ENCODE data around the gene RCC1. TPM values are rescaled to one million over a fixed set of nuclear protein-coding genes. Genes with fewer than 3 reads are reported as not detected.
"Not testable (repeated sequence)": the region's sequence is repeated elsewhere in the genome, so short reads cannot be mapped to it uniquely, and the experiment has no call there.

The RCC1 gene
- total and polyA plus RNA-seq, 2 donors (not counting 1 experiment from before 2014, with no cell fraction given): 16.4 to 63.6 TPM

GRCh38 chr1:28470146-28470545, 35.7 kb upstream of the RCC1 start:
- Histone ChIP-seq H3K79me2 (ENCODE audit: control insufficient read depth, insufficient read depth, low read length) (no peaks in the 10 kb centered on the region), H3K4me2 (ENCODE audit: extremely low read depth, insufficient read depth, low read length) (no peak overlapping the region), H3K27me3 (ENCODE audit: control insufficient read depth, insufficient read depth, low read length) (no peaks in the 10 kb centered on the region), H3K36me3 (ENCODE audit: control insufficient read depth, insufficient read depth, low read length) (peaks cover 4% of the 10 kb centered on the region), H3K4me3 (replicated peaks in 1 of 4; ENCODE audit: control extremely low read depth in 1 of 4, insufficient read depth in 1 of 4, low read depth in 3 of 4, low read length in 4 of 4) (no peak overlapping the region), H3K4me1 (ENCODE audit: control insufficient read depth, extremely low read depth, insufficient read depth, low read length) (no peaks in the 10 kb centered on the region), H3K27ac (ENCODE audit: insufficient read depth, low read length) (no peak overlapping the region), H3K9me3 (ENCODE audit: control insufficient read depth, insufficient read depth, low read depth, low read length) (no peaks in the 10 kb centered on the region), H4K20me1 (ENCODE audit: control insufficient read depth, extremely low read depth, insufficient read depth, low read length) (no peaks in the 10 kb centered on the region), H3K9ac (ENCODE audit: insufficient read depth, low read length) (no peak overlapping the region), H2AFZ (ENCODE audit: low read length) (no peak overlapping the region)
- TF ChIP-seq, protein P1, sequence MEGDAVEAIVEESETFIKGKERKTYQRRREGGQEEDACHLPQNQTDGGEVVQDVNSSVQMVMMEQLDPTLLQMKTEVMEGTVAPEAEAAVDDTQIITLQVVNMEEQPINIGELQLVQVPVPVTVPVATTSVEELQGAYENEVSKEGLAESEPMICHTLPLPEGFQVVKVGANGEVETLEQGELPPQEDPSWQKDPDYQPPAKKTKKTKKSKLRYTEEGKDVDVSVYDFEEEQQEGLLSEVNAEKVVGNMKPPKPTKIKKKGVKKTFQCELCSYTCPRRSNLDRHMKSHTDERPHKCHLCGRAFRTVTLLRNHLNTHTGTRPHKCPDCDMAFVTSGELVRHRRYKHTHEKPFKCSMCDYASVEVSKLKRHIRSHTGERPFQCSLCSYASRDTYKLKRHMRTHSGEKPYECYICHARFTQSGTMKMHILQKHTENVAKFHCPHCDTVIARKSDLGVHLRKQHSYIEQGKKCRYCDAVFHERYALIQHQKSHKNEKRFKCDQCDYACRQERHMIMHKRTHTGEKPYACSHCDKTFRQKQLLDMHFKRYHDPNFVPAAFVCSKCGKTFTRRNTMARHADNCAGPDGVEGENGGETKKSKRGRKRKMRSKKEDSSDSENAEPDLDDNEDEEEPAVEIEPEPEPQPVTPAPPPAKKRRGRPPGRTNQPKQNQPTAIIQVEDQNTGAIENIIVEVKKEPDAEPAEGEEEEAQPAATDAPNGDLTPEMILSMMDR (conservative IDR thresholded peaks at IDR 0.05 in 1 of 2, IDR thresholded peaks at IDR 0.05 in 1 of 2; ENCODE audit: low read depth in 1 of 2, low read length in 2 of 2): no peak
- TF ChIP-seq EZH2 (IDR thresholded peaks at IDR 0.05; ENCODE audit: low read length, missing control alignments): no peak
- DNase-seq (ENCODE audit: low read depth in 2 of 2): no peak

- not testable (repeated sequence) for DNase-seq (ENCODE audit: low read depth in 2 of 2); H3K79me2 ChIP-seq (ENCODE audit: control insufficient read depth, insufficient read depth, low read length); H3K4me2 ChIP-seq (ENCODE audit: extremely low read depth, insufficient read depth, low read length); H3K9ac ChIP-seq (ENCODE audit: insufficient read depth, low read length); H3K9me3 ChIP-seq (ENCODE audit: control insufficient read depth, insufficient read depth, low read depth, low read length); H3K4me3 ChIP-seq (replicated peaks in 1 of 4; ENCODE audit: control extremely low read depth in 1 of 4, insufficient read depth in 1 of 4, low read depth in 3 of 4, low read length in 4 of 4); H3K27me3 ChIP-seq (ENCODE audit: control insufficient read depth, insufficient read depth, low read length); H3K36me3 ChIP-seq (ENCODE audit: control insufficient read depth, insufficient read depth, low read length); H4K20me1 ChIP-seq (ENCODE audit: control insufficient read depth, extremely low read depth, insufficient read depth, low read length); H3K27ac ChIP-seq (ENCODE audit: insufficient read depth, low read length); H3K4me1 ChIP-seq (ENCODE audit: control insufficient read depth, extremely low read depth, insufficient read depth, low read length); H2AFZ ChIP-seq (ENCODE audit: low read length)
Measured at GRCh38 chr1:28479497-28479896, 26.3 kb upstream of the RCC1 start.

GRCh38 chr1:28480308-28480707, 25.5 kb upstream of the RCC1 start:
- Histone ChIP-seq H3K4me2 (ENCODE audit: extremely low read depth, insufficient read depth, low read length) (no peak overlapping the region), H3K9me3 (ENCODE audit: control insufficient read depth, insufficient read depth, low read depth, low read length) (no peaks in the 10 kb centered on the region), H2AFZ (ENCODE audit: low read length) (no peak overlapping the region)

More at GRCh38 chr1:28480308-28480707, 25.5 kb upstream of the RCC1 start:
- Histone ChIP-seq H3K79me2 (ENCODE audit: control insufficient read depth, insufficient read depth, low read length) (no peaks in the 10 kb centered on the region), H3K27ac (ENCODE audit: insufficient read depth, low read length) (no peak overlapping the region), H3K4me3 (replicated peaks in 1 of 4; ENCODE audit: control extremely low read depth in 1 of 4, insufficient read depth in 1 of 4, low read depth in 3 of 4, low read length in 4 of 4) (no peak overlapping the region), H3K9ac (ENCODE audit: insufficient read depth, low read length) (no peak overlapping the region), H3K36me3 (ENCODE audit: control insufficient read depth, insufficient read depth, low read length) (peaks cover 4% of the 10 kb centered on the region), H3K27me3 (ENCODE audit: control insufficient read depth, insufficient read depth, low read length) (no peaks in the 10 kb centered on the region), H3K4me1 (ENCODE audit: control insufficient read depth, extremely low read depth, insufficient read depth, low read length) (no peaks in the 10 kb centered on the region), H4K20me1 (ENCODE audit: control insufficient read depth, extremely low read depth, insufficient read depth, low read length) (no peaks in the 10 kb centered on the region)
- TF ChIP-seq, protein P1 (conservative IDR thresholded peaks at IDR 0.05 in 1 of 2, IDR thresholded peaks at IDR 0.05 in 1 of 2; ENCODE audit: low read depth in 1 of 2, low read length in 2 of 2): no peak
- TF ChIP-seq EZH2 (IDR thresholded peaks at IDR 0.05; ENCODE audit: low read length, missing control alignments): no peak
- no peak for DNase-seq (ENCODE audit: low read depth in 2 of 2)

All from fibroblast of lung (primary cell).